MCF 10A (cell line): ENCODE results near the gene TMEM238. TPM values are rescaled to one million over a fixed set of nuclear protein-coding genes. Genes with fewer than 3 reads are reported as not detected.

ENCODE experiments used
- BruUV-seq: library from RNA; stranded (reverse); fragments of 400-500 nt; replicated peaks from 2 replicates; lab custom pipeline; 2021; lab: Mats Ljungman, UMichigan
- CTCF ChIA-PET: fragments of 300-600 bp; sonication (Branson Sonifier 250); formaldehyde crosslinking; extraction: SDS; loops from one replicate; lab custom pipeline; 2021; ENCODE audit warnings: antibody characterized with exemption, inconsistent platforms; lab: Yijun Ruan, JAX
- POLR2A ChIA-PET: fragments of 300-600, 350-650 bp; sonication (Branson Sonifier 250); formaldehyde crosslinking; extraction: SDS; loops from one replicate; lab custom pipeline; 2020; ENCODE audit warnings: antibody characterized with exemption, inconsistent platforms; lab: Yijun Ruan, JAX
- DNase-seq: peaks from one replicate; pipeline ENCODE4 v3.0.0-alpha.2; 2018; ENCODE audit not compliant: unreplicated experiment
- H3K27ac Mint-ChIP-seq: one replicate; pipeline ENCODE4 v1.8.0; 2022; ENCODE audit warnings: mild to moderate bottlenecking, low read depth, mixed read lengths; ENCODE audit not compliant: unreplicated experiment
- H3K27me3 Mint-ChIP-seq: one replicate; pipeline ENCODE4 v1.8.0; 2022; ENCODE audit warnings: mixed read lengths; ENCODE audit not compliant: insufficient read depth, unreplicated experiment
- H3K36me3 Mint-ChIP-seq: one replicate; pipeline ENCODE4 v1.8.0; 2022; ENCODE audit warnings: mild to moderate bottlenecking, moderate library complexity, mixed read lengths; ENCODE audit not compliant: insufficient read depth, unreplicated experiment
- H3K4me1 Mint-ChIP-seq: one replicate; pipeline ENCODE4 v1.8.0; 2022; ENCODE audit warnings: mixed read lengths; ENCODE audit not compliant: insufficient read depth, unreplicated experiment
- H3K4me3 Mint-ChIP-seq: one replicate; pipeline ENCODE4 v1.8.0; 2022; ENCODE audit warnings: mild to moderate bottlenecking, moderate library complexity, mixed read lengths; ENCODE audit not compliant: unreplicated experiment
- H3K9me3 Mint-ChIP-seq: one replicate; pipeline ENCODE4 v1.8.0; 2022; ENCODE audit warnings: mixed read lengths; ENCODE audit not compliant: unreplicated experiment
- intact Hi-C: fragments of 100-400 bp; cut with micrococcal nuclease; formaldehyde crosslinking; loops from 2 replicates; pipeline ENCODE4 v1.14.1; 2022
- total RNA-seq: library from RNA; stranded (reverse); gene quantifications from 2 replicates; pipeline ENCODE4 v1.2.3, GENCODE V29; 2022
- TF ChIP-seq, protein P1 (sequence below): fragments of 200-600 bp; IDR thresholded peaks from one replicate; pipeline ENCODE4 v1.8.0; 2022; ENCODE audit warnings: antibody characterized with exemption, mild to moderate bottlenecking; ENCODE audit not compliant: unreplicated experiment

TMEM238 gene
- total RNA-seq, 1 experiment from 2014 or later, result 14.9 TPM

DNA sequence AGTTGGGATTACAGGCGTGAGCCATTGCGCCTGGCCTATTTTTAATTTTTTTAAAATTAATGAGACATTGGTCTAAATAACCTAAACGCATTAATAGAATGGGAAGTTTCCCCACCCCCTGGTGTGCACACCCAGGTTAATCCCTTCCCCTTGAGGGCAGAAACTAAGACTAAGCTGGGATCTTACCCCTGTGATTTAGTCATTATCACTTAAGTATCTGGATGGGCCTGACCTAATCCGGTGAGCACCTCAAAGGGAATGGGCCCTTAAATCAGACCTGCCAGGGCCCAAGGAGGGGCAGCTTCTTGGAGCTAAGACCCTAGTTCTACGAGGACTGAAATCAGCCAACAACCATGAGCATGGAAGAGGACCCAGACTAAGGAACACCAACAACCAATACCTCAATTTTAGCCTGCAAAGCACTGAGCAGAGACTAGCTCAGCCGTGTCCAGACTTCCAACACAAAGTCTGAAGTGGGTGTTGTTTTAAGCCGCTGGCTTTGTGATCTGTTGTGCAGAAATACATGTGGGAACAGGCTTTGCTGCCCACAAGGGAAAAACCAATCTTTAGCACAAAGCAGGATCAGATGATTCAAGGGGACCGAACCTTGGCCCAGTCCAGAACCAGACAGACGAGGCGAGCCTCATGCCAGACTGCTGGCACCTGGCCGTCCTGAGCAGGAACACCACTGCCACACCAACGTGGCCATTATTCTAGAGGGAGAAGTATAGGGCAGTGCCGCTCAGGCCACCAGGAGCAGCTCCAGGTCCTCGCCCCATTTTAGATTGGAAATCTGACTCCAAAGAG is 16.4 kb upstream of the TMEM238 start:
- intact Hi-C loops, result no loop called here
- Mint-ChIP-seq H3K4me3 (no peak overlapping the region), H3K27me3 (no peaks in the 10 kb centered on the region), H3K4me1 (peaks cover 7% of the 10 kb centered on the region), H3K27ac (no peak overlapping the region), H3K9me3 (no peaks in the 10 kb centered on the region), H3K36me3 (peaks cover 37% of the 10 kb centered on the region)
- no TSS peak for BruUV-seq
- TF ChIP-seq, protein P1, sequence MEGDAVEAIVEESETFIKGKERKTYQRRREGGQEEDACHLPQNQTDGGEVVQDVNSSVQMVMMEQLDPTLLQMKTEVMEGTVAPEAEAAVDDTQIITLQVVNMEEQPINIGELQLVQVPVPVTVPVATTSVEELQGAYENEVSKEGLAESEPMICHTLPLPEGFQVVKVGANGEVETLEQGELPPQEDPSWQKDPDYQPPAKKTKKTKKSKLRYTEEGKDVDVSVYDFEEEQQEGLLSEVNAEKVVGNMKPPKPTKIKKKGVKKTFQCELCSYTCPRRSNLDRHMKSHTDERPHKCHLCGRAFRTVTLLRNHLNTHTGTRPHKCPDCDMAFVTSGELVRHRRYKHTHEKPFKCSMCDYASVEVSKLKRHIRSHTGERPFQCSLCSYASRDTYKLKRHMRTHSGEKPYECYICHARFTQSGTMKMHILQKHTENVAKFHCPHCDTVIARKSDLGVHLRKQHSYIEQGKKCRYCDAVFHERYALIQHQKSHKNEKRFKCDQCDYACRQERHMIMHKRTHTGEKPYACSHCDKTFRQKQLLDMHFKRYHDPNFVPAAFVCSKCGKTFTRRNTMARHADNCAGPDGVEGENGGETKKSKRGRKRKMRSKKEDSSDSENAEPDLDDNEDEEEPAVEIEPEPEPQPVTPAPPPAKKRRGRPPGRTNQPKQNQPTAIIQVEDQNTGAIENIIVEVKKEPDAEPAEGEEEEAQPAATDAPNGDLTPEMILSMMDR, result no peak
- DNase-seq, result no peak
- ChIA-PET POLR2A (interaction anchor here (1.1 to 2.7 kb wide), 5 partner anchors 9 to 143 kb away, joined by 3 to 7 read pairs (median 4); no protein-coding TSS in a partner anchor), CTCF (interaction anchor here (0.7 to 1.6 kb wide), 3 partner anchors 12 to 99 kb away, joined by 3 to 4 read pairs (median 4); no protein-coding TSS in a partner anchor)

DNA sequence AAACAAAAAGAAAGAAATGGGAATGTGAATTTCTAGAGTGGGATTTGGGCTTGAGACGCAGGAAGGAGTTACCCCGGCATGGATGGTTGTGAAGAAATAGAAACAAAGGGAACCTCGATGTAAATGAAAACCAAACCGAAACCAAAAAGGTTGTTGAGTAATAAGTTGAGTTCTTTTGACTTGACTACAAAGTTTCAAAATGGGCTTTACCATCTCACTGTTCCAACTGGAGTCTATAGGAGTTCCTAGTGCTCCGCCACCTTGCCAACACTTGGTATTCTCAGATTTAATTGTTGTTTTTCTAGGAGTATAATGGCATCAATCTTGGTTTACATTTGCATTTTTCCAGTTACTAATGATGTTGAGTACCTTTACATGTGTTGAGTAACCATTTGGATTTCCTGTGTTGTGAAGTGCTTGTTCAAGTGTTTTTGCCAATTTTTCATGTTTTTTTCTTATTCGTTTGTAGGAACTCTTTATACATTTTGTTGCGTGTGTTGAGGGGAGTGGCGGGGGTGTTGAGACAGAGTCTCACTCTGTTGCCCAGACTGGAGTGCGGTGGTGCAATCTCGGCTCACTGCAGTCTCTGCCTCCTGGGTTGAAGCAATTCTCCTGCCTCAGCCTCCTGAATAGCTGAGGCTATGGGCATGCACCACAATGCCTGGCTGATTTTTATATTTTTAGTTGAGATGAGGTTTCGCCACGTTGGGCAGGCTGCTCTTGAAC is 14.3 kb upstream of the TMEM238 start:
- H3K36me3 Mint-ChIP-seq, result peaks cover 19% of the 10 kb centered on the region
- peaks cover 4% of the 10 kb centered on the region for H3K4me1 Mint-ChIP-seq
- intact Hi-C loops, result no loop called here
- CTCF ChIA-PET, result interaction anchor here (1.3 kb wide), 1 partner anchor 55 kb away, joined by 4 read pairs; no protein-coding TSS in a partner anchor
- H3K4me3 Mint-ChIP-seq, result no peak overlapping the region
- POLR2A ChIA-PET, result interaction anchor here (0.7 to 2.7 kb wide), 6 partner anchors 9 to 280 kb away, joined by 3 to 8 read pairs (median 6); partner anchors contain the start of genes TMEM238 and UBE2S
- TF ChIP-seq, protein P1, result no peak
- DNase-seq, result no peak
- H3K9me3 Mint-ChIP-seq, result no peaks in the 10 kb centered on the region
- no TSS peak for BruUV-seq
- H3K27ac Mint-ChIP-seq, result no peak overlapping the region
- no peaks in the 10 kb centered on the region for H3K27me3 Mint-ChIP-seq

DNA sequence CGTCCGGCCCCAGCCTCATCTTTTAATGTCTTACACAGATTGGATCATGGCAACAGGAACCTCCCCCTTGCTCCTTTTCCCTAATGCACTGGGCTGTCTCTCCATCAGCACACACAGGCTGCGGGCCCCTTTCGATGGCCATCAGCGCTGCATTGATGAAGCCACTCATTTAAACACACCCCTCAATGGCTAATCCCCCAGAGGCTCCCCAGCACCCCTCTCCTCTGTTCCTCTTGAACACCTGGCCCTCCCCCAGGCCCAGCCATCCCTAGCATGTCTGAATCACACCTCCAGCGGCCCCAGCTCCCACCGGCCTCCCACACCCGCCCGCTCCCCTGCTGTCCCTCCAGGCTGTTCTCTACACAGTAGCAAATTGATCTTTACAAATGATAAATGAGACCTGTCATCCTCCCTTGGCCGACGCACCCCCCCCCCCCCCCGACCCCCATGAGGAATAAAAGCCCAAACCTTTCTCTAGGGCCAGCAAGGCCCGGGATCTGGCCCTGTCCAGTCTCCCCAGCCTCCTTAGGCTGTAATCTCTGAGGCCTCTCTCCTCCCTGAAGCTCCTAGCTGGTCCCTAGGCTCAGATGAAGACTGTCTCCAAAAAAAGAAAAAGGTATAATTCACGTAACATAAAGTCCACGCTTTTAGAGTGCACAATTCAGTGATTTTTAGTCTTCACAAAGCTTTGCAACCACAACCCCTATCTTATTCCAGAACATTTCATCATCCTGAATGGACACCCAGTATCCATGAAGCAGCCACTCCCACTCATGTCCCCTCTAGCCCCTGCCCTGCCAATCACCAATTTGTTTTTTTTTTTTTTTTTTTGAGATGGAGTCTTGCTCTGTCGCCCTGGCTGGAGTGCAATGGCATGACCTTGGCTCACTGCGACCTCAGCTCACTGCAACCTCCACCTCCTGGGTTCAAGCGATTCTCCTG is 9.0 kb upstream of the TMEM238 start:
- Mint-ChIP-seq H3K4me1 (peaks cover 21% of the 10 kb centered on the region), H3K36me3 (peaks cover 46% of the 10 kb centered on the region), H3K27me3 (no peaks in the 10 kb centered on the region), H3K27ac (no peak overlapping the region), H3K9me3 (no peaks in the 10 kb centered on the region), H3K4me3 (no peak overlapping the region)
- TF ChIP-seq, protein P1, result no peak
- POLR2A ChIA-PET, result interaction anchor here (0.6 to 7.2 kb wide), 8 partner anchors 14 to 258 kb away, joined by 3 to 57 read pairs (median 3); partner anchors contain the start of genes PPP6R1 and UBE2S
- no peak for DNase-seq
- no TSS peak for BruUV-seq
- CTCF ChIA-PET, result interaction anchor here (0.6 to 2.2 kb wide), 5 partner anchors 91 to 503 kb away, joined by 3 to 8 read pairs (median 4); no protein-coding TSS in a partner anchor
- intact Hi-C loops, result no loop called here
